WTC11 (cell line): ENCODE measurements around the gene ADRB1.

Source experiments
- AR ChIP-seq: fragments of 250-450 bp; sonication (Bioruptor Pico); IDR thresholded peaks from 2 replicates; pipeline ENCODE4 v1.9.0; 2021; ENCODE audit warnings: mild to moderate bottlenecking
- CBFB ChIP-seq: sonication (generic); formaldehyde crosslinking; IDR thresholded peaks from 2 replicates; pipeline ENCODE4 v1.8.1; 2022; ENCODE audit warnings: mild to moderate bottlenecking, low read depth, missing genetic modification reagents
- E2F4 ChIP-seq: sonication (generic); formaldehyde crosslinking; IDR thresholded peaks from 2 replicates; pipeline ENCODE4 v1.8.1; 2022; ENCODE audit warnings: low read depth, mild to moderate bottlenecking, moderate library complexity, missing genetic modification reagents, borderline replicate concordance
- FOXP1 ChIP-seq: sonication (generic); formaldehyde crosslinking; IDR thresholded peaks from 2 replicates; pipeline ENCODE4 v1.8.0; 2022; ENCODE audit warnings: missing genetic modification reagents, mild to moderate bottlenecking, moderate library complexity, borderline replicate concordance
- GABPB1 ChIP-seq: sonication (generic); formaldehyde crosslinking; IDR thresholded peaks from 2 replicates; pipeline ENCODE4 v1.8.1; 2023; ENCODE audit warnings: mild to moderate bottlenecking, missing genetic modification reagents
- NR1H2 ChIP-seq: sonication (generic); formaldehyde crosslinking; IDR thresholded peaks from 2 replicates; pipeline ENCODE4 v1.9.0; 2021; ENCODE audit warnings: mild to moderate bottlenecking, moderate library complexity, missing genetic modification reagents
- USF1 ChIP-seq: sonication (generic); formaldehyde crosslinking; IDR thresholded peaks from 2 replicates; pipeline ENCODE4 v1.8.0; 2022; ENCODE audit warnings: mild to moderate bottlenecking, missing genetic modification reagents
- ZNF121 ChIP-seq: sonication (generic); formaldehyde crosslinking; IDR thresholded peaks from 2 replicates; pipeline ENCODE4 v1.8.0; 2023; ENCODE audit warnings: missing genetic modification reagents
- ZNF138 ChIP-seq: sonication (generic); formaldehyde crosslinking; conservative IDR thresholded peaks from 2 replicates; pipeline ENCODE4 v1.8.1; 2022; ENCODE audit warnings: mild to moderate bottlenecking, moderate library complexity, missing genetic modification reagents
- ZNF263 ChIP-seq: sonication (generic); formaldehyde crosslinking; IDR thresholded peaks from 2 replicates; pipeline ENCODE4 v1.8.1; 2022; ENCODE audit warnings: low read depth, mild to moderate bottlenecking, moderate library complexity, missing genetic modification reagents
- TF ChIP-seq, protein P1 (sequence below): fragments of 200-600 bp; IDR thresholded peaks from 2 replicates; pipeline ENCODE4 v1.8.0; 2022; ENCODE audit warnings: antibody characterized with exemption
- TF ChIP-seq, protein P2 (sequence below): sonication (generic); formaldehyde crosslinking; IDR thresholded peaks from 2 replicates; pipeline ENCODE4 v1.8.1; 2023; ENCODE audit warnings: mild to moderate bottlenecking, missing genetic modification reagents, moderate library complexity

DNA sequence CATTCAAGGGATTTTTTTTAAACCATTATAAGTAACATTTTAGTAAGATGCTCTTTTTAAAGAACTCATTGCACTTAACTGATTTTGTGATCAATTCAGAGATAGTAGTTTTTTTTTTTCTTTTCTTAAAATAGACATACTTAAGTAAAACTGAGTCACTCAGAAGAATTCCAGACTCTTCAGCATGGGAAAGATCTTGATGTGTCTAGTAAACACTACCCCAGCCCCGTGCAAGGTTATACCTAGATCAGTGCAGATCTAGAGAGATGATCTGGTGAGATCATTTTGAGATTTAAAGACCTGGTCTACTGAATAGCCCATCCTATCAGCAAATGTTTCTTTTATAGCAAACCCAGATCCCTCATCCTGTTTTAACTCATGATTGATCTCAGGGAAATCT is 8.6 kb downstream of the ADRB1 start:
- TF ChIP-seq, protein P1, sequence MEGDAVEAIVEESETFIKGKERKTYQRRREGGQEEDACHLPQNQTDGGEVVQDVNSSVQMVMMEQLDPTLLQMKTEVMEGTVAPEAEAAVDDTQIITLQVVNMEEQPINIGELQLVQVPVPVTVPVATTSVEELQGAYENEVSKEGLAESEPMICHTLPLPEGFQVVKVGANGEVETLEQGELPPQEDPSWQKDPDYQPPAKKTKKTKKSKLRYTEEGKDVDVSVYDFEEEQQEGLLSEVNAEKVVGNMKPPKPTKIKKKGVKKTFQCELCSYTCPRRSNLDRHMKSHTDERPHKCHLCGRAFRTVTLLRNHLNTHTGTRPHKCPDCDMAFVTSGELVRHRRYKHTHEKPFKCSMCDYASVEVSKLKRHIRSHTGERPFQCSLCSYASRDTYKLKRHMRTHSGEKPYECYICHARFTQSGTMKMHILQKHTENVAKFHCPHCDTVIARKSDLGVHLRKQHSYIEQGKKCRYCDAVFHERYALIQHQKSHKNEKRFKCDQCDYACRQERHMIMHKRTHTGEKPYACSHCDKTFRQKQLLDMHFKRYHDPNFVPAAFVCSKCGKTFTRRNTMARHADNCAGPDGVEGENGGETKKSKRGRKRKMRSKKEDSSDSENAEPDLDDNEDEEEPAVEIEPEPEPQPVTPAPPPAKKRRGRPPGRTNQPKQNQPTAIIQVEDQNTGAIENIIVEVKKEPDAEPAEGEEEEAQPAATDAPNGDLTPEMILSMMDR: no peak
- TF ChIP-seq GABPB1 (CRISPR knock-in tag): no peak
- no peak for TF ChIP-seq USF1 (CRISPR knock-in tag)
- no peak for TF ChIP-seq E2F4 (CRISPR knock-in tag)
- TF ChIP-seq, protein P2, sequence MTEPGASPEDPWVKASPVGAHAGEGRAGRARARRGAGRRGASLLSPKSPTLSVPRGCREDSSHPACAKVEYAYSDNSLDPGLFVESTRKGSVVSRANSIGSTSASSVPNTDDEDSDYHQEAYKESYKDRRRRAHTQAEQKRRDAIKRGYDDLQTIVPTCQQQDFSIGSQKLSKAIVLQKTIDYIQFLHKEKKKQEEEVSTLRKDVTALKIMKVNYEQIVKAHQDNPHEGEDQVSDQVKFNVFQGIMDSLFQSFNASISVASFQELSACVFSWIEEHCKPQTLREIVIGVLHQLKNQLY (CRISPR knock-in tag): no peak
- TF ChIP-seq ZNF263 (CRISPR knock-in tag): no peak
- TF ChIP-seq ZNF121 (CRISPR knock-in tag): no peak
- TF ChIP-seq ZNF138 (CRISPR knock-in tag): no peak
- TF ChIP-seq CBFB (CRISPR knock-in tag): no peak
- TF ChIP-seq NR1H2: no peak
- no peak for TF ChIP-seq FOXP1
- TF ChIP-seq AR: no peak
